Measurements from ENCODE around the gene RNF224. TPM values are rescaled to one million over a fixed set of nuclear protein-coding genes. Genes with fewer than 3 reads are reported as not detected.

Gene RNF224
- total and polyA plus RNA-seq, 2 of the 13 experiments (the other 11 are each of a cell fraction or from before 2014, with no cell fraction given) = 0.09 TPM; not detected in 1

DNA sequence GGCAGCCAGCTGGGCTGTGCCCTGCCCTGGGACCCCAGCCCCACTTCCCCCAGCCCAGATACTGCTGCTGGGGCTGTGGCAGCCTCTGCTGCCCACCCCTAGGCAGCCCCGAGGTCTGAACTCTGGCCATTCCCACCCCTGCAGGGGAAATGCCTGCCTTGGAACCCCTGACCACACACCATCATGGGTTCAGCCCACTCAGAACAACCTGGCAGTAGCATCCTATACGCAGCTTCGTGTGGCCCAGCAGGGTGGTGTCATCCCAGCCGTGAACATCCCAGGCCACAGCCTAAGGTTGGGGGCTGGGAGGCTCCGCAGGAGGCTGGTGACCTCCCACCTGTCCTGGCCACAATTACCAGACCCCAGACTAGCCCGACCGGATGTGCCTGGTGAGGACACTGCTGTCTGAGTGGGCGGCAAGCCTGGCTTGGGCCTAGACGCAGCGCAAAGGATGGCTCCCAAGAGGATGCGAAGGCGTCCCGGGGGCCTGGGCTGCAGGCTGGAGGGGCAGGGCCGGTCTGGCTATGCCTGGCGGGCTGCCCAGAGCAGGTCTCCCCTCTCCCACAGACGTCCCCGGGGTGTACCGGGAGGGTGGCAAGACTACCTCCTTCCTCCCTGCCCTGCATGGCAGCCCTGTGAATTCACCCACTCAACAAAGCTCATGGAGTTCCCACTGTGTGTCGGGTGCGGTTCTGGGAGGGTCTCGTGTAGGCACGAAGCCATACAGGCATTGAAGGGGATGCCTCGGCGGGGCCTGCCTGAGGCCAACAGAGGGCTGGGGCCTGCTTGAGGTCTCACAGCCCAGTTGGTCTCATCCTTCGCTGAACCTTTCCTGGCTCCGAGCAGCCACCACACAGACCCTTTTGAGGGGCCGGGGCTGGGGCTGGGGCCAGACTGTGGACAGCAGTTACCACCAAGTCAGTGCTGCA is 1.9 kb downstream of the RNF224 start (continued):
- TF ChIP-seq, protein P1, sequence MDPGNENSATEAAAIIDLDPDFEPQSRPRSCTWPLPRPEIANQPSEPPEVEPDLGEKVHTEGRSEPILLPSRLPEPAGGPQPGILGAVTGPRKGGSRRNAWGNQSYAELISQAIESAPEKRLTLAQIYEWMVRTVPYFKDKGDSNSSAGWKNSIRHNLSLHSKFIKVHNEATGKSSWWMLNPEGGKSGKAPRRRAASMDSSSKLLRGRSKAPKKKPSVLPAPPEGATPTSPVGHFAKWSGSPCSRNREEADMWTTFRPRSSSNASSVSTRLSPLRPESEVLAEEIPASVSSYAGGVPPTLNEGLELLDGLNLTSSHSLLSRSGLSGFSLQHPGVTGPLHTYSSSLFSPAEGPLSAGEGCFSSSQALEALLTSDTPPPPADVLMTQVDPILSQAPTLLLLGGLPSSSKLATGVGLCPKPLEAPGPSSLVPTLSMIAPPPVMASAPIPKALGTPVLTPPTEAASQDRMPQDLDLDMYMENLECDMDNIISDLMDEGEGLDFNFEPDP (CRISPR knock-in tag; conservative IDR thresholded peaks at IDR 0.05) = no peak
- TF ChIP-seq TRIM24 (CRISPR knock-in tag; IDR thresholded peaks at IDR 0.05) (no peak), ADNP (CRISPR knock-in tag; IDR thresholded peaks at IDR 0.05) (no peak), ZMAT3 (CRISPR knock-in tag; conservative IDR thresholded peaks at IDR 0.05) (no peak), MAZ (IDR thresholded peaks at IDR 0.05; ENCODE audit: borderline replicate concordance, low read depth, low read length) (no peak), MAZ (CRISPR knock-in tag; IDR thresholded peaks at IDR 0.05; ENCODE audit: low read depth) (peak; percentile 10; the same call in 1 of the 2 replicates), HNRNPUL1 (IDR thresholded peaks at IDR 0.05; ENCODE audit: low read depth, low read length) (no peak), ZNF12 (CRISPR knock-in tag; IDR thresholded peaks at IDR 0.05) (no peak), ZNF350 (CRISPR knock-in tag; IDR thresholded peaks at IDR 0.05; ENCODE audit: borderline replicate concordance, low read depth) (no peak), JDP2 (CRISPR knock-in tag; IDR thresholded peaks at IDR 0.05; ENCODE audit: borderline replicate concordance) (no peak), SNAI1 (CRISPR knock-in tag; IDR thresholded peaks at IDR 0.05; ENCODE audit: borderline replicate concordance) (no peak), CHD4 (IDR thresholded peaks at IDR 0.05; ENCODE audit: borderline replicate concordance, low read length) (no peak), ZNF772 (CRISPR knock-in tag; IDR thresholded peaks at IDR 0.05) (peak; percentile 56; the same call in 1 of the 2 replicates), HDAC6 (IDR thresholded peaks at IDR 0.05; ENCODE audit: low read depth, low read length) (no peak), ZNF746 (CRISPR knock-in tag; IDR thresholded peaks at IDR 0.05) (no peak)
- TF ChIP-seq, protein P2, sequence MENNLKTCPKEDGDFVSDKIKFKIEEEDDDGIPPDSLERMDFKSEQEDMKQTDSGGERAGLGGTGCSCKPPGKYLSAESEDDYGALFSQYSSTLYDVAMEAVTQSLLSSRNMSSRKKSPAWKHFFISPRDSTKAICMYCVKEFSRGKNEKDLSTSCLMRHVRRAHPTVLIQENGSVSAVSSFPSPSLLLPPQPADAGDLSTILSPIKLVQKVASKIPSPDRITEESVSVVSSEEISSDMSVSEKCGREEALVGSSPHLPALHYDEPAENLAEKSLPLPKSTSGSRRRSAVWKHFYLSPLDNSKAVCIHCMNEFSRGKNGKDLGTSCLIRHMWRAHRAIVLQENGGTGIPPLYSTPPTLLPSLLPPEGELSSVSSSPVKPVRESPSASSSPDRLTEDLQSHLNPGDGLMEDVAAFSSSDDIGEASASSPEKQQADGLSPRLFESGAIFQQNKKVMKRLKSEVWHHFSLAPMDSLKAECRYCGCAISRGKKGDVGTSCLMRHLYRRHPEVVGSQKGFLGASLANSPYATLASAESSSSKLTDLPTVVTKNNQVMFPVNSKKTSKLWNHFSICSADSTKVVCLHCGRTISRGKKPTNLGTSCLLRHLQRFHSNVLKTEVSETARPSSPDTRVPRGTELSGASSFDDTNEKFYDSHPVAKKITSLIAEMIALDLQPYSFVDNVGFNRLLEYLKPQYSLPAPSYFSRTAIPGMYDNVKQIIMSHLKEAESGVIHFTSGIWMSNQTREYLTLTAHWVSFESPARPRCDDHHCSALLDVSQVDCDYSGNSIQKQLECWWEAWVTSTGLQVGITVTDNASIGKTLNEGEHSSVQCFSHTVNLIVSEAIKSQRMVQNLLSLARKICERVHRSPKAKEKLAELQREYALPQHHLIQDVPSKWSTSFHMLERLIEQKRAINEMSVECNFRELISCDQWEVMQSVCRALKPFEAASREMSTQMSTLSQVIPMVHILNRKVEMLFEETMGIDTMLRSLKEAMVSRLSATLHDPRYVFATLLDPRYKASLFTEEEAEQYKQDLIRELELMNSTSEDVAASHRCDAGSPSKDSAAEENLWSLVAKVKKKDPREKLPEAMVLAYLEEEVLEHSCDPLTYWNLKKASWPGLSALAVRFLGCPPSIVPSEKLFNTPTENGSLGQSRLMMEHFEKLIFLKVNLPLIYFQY (CRISPR knock-in tag; IDR thresholded peaks at IDR 0.05; ENCODE audit: borderline replicate concordance) = no peak
- TF ChIP-seq, protein P3, sequence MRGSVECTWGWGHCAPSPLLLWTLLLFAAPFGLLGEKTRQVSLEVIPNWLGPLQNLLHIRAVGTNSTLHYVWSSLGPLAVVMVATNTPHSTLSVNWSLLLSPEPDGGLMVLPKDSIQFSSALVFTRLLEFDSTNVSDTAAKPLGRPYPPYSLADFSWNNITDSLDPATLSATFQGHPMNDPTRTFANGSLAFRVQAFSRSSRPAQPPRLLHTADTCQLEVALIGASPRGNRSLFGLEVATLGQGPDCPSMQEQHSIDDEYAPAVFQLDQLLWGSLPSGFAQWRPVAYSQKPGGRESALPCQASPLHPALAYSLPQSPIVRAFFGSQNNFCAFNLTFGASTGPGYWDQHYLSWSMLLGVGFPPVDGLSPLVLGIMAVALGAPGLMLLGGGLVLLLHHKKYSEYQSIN (CRISPR knock-in tag; IDR thresholded peaks at IDR 0.05; ENCODE audit: borderline replicate concordance) = no peak
- TF ChIP-seq, protein P4, sequence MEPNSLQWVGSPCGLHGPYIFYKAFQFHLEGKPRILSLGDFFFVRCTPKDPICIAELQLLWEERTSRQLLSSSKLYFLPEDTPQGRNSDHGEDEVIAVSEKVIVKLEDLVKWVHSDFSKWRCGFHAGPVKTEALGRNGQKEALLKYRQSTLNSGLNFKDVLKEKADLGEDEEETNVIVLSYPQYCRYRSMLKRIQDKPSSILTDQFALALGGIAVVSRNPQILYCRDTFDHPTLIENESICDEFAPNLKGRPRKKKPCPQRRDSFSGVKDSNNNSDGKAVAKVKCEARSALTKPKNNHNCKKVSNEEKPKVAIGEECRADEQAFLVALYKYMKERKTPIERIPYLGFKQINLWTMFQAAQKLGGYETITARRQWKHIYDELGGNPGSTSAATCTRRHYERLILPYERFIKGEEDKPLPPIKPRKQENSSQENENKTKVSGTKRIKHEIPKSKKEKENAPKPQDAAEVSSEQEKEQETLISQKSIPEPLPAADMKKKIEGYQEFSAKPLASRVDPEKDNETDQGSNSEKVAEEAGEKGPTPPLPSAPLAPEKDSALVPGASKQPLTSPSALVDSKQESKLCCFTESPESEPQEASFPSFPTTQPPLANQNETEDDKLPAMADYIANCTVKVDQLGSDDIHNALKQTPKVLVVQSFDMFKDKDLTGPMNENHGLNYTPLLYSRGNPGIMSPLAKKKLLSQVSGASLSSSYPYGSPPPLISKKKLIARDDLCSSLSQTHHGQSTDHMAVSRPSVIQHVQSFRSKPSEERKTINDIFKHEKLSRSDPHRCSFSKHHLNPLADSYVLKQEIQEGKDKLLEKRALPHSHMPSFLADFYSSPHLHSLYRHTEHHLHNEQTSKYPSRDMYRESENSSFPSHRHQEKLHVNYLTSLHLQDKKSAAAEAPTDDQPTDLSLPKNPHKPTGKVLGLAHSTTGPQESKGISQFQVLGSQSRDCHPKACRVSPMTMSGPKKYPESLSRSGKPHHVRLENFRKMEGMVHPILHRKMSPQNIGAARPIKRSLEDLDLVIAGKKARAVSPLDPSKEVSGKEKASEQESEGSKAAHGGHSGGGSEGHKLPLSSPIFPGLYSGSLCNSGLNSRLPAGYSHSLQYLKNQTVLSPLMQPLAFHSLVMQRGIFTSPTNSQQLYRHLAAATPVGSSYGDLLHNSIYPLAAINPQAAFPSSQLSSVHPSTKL (CRISPR knock-in tag; IDR thresholded peaks at IDR 0.05) = no peak
